GM10248 (cell line): Measurements from ENCODE around the gene PNP.
"Not testable (repeated sequence)": the region's sequence is repeated elsewhere in the genome, so short reads cannot be mapped to it uniquely, and the experiment has no call there.

Experiments
- CTCF ChIA-PET: fragments of 300-600 bp; sonication (Branson Sonifier 250); formaldehyde crosslinking; extraction: SDS; loops from one replicate; lab custom pipeline; 2021; ENCODE audit warnings: antibody characterized with exemption; lab: Yijun Ruan, JAX
- POLR2A ChIA-PET: fragments of 350-650 bp; sonication (Branson Sonifier 250); formaldehyde crosslinking; extraction: SDS; loops from one replicate; lab custom pipeline; 2020; ENCODE audit warnings: antibody characterized with exemption; lab: Yijun Ruan, JAX
- DNase-seq: peaks from one replicate; pipeline ENCODE4 v3.0.0; 2012; ENCODE audit errors: extremely low spot score
- CTCF ChIP-seq: IDR thresholded peaks from 2 replicates; pipeline ENCODE4 v1.5.1; 2012; ENCODE audit warnings: mild to moderate bottlenecking, low read depth; ENCODE audit errors: extremely low read depth, missing control alignments, control extremely low read depth

The PNP gene

GRCh38 chr14:20498622-20499021 lies 29.4 kb downstream of the PNP start:
- ChIA-PET POLR2A (no interaction called here), CTCF (no interaction called here)
- no peak for TF ChIP-seq CTCF
- no peak for DNase-seq

GRCh38 chr14:20499108-20499507 lies 29.9 kb downstream of the PNP start:
- DNase-seq: no peak
- CTCF ChIA-PET: no interaction called here
- POLR2A ChIA-PET: no interaction called here
- TF ChIP-seq CTCF: no peak

DNA sequence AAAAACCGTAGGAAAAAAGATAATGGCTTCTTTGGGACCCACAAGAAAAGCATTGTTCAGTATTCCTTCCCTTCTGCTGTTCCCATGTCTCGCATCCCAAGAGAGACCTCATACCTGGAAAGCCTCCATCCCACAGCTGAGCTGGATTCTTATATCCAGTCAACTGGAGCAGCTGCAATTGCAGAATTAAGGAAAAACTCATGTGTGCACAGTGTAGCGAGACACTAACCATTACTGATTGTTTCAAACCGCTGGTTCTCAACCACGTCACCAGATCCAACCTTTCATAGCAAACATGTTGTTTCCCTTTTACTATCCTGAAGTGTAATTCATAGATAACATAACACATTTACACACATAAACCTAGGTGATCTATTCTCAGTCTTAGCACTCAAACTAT lies 30.7 kb downstream of the PNP start:
- DNase-seq: no peak
- TF ChIP-seq CTCF: no peak
- POLR2A ChIA-PET: no interaction called here
- CTCF ChIA-PET: interaction anchor here (0.9 kb wide), 1 partner anchor 11 kb away, joined by 3 read pairs; no protein-coding TSS in a partner anchor

- ChIA-PET CTCF (no interaction called here), POLR2A (no interaction called here)
- no peak for DNase-seq
- TF ChIP-seq CTCF: no peak
These were observed 32.1 kb downstream of the PNP start for GRCh38 chr14:20501346-20501745.

- CTCF ChIA-PET: no interaction called here
- no peak for TF ChIP-seq CTCF
These were observed 34.7 kb downstream of the PNP start for GRCh38 chr14:20503898-20504297.

DNA sequence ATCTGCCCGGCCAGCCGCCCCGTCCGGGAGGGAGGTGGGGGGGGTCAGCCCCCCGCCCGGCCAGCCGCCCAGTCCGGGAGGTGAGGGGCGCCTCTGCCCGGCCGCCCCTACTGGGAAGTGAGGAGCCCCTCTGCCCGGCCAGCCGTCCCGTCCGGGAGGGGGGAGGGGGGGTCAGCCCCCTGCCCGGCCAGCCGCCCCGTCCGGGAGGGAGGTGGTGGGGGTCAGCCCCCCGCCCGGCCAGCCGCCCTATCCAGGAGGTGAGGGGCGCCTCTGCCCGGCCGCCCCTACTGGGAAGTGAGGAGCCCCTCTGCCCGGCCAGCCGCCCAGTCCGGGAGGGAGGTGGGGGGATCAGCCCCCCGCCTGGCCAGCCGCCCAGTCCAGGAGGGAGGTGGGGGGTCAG lies 37.1 kb downstream of the PNP start:
- CTCF ChIA-PET, POLR2A ChIA-PET, DNase-seq: not testable (repeated sequence)

More at GRCh38 chr14:20503898-20504297, 34.7 kb downstream of the PNP start:
- DNase-seq: no peak
- POLR2A ChIA-PET: no interaction called here

DNA sequence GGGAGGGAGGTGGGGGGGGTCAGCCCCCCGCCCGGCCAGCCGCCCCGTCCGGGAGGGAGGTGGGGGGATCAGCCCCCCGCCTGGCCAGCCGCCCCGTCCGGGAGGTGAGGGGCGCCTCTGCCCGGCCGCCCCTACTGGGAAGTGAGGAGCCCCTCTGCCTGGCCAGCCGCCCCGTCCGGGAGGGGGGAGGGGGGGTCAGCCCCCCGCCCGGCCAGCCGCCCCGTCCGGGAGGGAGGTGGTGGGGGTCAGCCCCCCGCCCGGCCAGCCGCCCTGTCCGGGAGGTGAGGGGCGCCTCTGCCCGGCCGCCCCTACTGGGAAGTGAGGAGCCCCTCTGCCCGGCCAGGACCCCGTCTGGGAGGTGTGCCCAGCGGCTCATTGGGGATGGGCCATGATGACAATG lies 37.5 kb downstream of the PNP start:
- POLR2A ChIA-PET, CTCF ChIA-PET, DNase-seq: not testable (repeated sequence)

DNA sequence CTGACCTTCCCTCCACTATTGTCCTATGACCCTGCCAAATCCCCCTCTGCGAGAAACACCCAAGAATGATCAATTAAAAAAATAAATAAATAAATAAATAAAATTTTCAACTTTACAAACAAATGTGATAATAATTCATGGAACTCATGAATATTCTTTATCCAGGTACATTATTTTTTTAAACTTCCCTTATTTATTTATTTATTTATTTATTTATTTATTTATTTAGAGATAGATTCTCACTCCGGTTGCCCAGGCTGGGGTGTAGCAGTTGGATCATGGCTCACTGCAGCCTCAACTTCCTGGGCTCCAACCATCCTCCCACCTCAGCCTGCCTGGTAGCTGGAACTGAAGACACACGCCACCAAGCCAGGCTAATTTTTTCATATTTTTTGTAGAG lies 38.3 kb downstream of the PNP start:
- DNase-seq, POLR2A ChIA-PET, CTCF ChIA-PET: not testable (repeated sequence)

DNA sequence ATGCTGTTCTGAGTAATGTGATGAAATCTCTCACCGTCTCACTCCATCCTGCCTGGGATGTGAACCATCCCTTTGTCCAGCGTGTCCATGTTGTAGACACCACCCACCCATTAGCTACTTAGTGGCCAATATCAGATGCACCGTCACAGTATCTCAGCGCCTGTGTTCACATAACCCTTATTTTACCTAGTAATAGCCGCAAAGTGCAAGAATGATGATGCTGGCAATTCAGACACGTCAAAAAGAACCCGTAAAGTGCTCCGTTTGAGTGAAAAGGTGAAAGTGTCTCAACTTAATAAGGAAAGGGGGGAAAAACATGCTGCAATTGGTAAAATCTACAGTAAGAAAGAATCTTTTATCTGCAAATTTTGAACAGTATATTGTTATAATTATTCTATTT lies 39.2 kb downstream of the PNP start:
- ChIA-PET POLR2A (no interaction called here), CTCF (no interaction called here)
- DNase-seq: no peak
- no peak for TF ChIP-seq CTCF
